Posterior cingulate gyrus (tissue), 11 donors: ENCODE measurements around the gene PRKG1.
A peak's percentile ranks its signal among the peaks of the same experiment; 100 is the strongest.

Source experiments
- DNase-seq, 10 donors: peaks; one replicate each; pipeline versions ENCODE4 v3.0.0 to v3.0.0-alpha.2; 2020 to 2021; ENCODE audit warnings: mixed read lengths in 3 of 10
- intact Hi-C: fragments of 100-400 bp; cut with DNase I; formaldehyde crosslinking; loops from one replicate; pipeline ENCODE4 v1.15.1; 2023

PRKG1 gene

GRCh38 chr10:52300599-52301277 is 1226.5 kb downstream of the PRKG1 start:
- intact Hi-C loops, result no loop called here
- DNase-seq, result no peak

GRCh38 chr10:52308251-52309031 is 1234.2 kb downstream of the PRKG1 start:
- intact Hi-C loops, result loop anchor here (1.0 kb wide), 3 partner anchors 181 to 472 kb away; no protein-coding TSS in a partner anchor
- DNase-seq, result peak in 9 of 10 donors; percentile 56 to 95 (median 72)

- intact Hi-C loops, result no loop called here
- no peak for DNase-seq
These were observed 1238.6 kb downstream of the PRKG1 start for GRCh38 chr10:52312942-52313255.

- intact Hi-C loops, result no loop called here
- peak in 2 of 10 donors; percentile 8 to 72 for DNase-seq
These were observed 1239.1 kb downstream of the PRKG1 start for GRCh38 chr10:52313256-52313932.

- intact Hi-C loops, result no loop called here
These were observed 1239.9 kb downstream of the PRKG1 start, which contains the start of gene DKK1 for GRCh38 chr10:52313933-52314821. TSS of gene DKK1 (plus strand) at chr10:52314281. CDS start at chr10:52314435, 154 bp downstream.

GRCh38 chr10:52314822-52315552 is 1240.7 kb downstream of the PRKG1 start:
- peak in 8 of 10 donors; percentile 19 to 88 (median 46) for DNase-seq
- intact Hi-C loops, result no loop called here

More at GRCh38 chr10:52313933-52314821, 1239.9 kb downstream of the PRKG1 start, which contains the start of gene DKK1:
- peak in 9 of 10 donors; percentile 43 to 91 (median 59) for DNase-seq

GRCh38 chr10:52316001-52316400 is 1241.7 kb downstream of the PRKG1 start:
- no peak for DNase-seq
- intact Hi-C loops, result no loop called here

GRCh38 chr10:52316500-52316899 is 1242.2 kb downstream of the PRKG1 start:
- intact Hi-C loops, result no loop called here
- DNase-seq, result no peak

GRCh38 chr10:52318136-52318701 is 1243.9 kb downstream of the PRKG1 start:
- no peak for DNase-seq
- intact Hi-C loops, result no loop called here

GRCh38 chr10:52318822-52319464 is 1244.7 kb downstream of the PRKG1 start:
- intact Hi-C loops, result no loop called here

GRCh38 chr10:52319926-52320325 is 1245.6 kb downstream of the PRKG1 start:
- intact Hi-C loops, result no loop called here
- no peak for DNase-seq

More at GRCh38 chr10:52318822-52319464, 1244.7 kb downstream of the PRKG1 start:
- no peak for DNase-seq

GRCh38 chr10:52322323-52322722 is 1248.0 kb downstream of the PRKG1 start:
- DNase-seq, result no peak
- intact Hi-C loops, result no loop called here

- no peak for DNase-seq
- intact Hi-C loops, result no loop called here
These were observed 1248.6 kb downstream of the PRKG1 start for GRCh38 chr10:52322936-52323335.

GRCh38 chr10:52326382-52326781 is 1252.1 kb downstream of the PRKG1 start:
- intact Hi-C loops, result no loop called here
- DNase-seq, result no peak

GRCh38 chr10:52331638-52332364 is 1257.5 kb downstream of the PRKG1 start:
- no peak for DNase-seq
- intact Hi-C loops, result no loop called here

- DNase-seq, result no peak
These were observed 1258.5 kb downstream of the PRKG1 start for GRCh38 chr10:52332815-52333214.

GRCh38 chr10:52334595-52334994 is 1260.3 kb downstream of the PRKG1 start:
- DNase-seq, result no peak
- intact Hi-C loops, result no loop called here

More at GRCh38 chr10:52332815-52333214, 1258.5 kb downstream of the PRKG1 start:
- intact Hi-C loops, result no loop called here

- DNase-seq, result no peak
- intact Hi-C loops, result no loop called here
These were observed 1261.4 kb downstream of the PRKG1 start for GRCh38 chr10:52335665-52336064.
